ENCODE data around the gene TIMM44.

The TIMM44 gene, protein sequence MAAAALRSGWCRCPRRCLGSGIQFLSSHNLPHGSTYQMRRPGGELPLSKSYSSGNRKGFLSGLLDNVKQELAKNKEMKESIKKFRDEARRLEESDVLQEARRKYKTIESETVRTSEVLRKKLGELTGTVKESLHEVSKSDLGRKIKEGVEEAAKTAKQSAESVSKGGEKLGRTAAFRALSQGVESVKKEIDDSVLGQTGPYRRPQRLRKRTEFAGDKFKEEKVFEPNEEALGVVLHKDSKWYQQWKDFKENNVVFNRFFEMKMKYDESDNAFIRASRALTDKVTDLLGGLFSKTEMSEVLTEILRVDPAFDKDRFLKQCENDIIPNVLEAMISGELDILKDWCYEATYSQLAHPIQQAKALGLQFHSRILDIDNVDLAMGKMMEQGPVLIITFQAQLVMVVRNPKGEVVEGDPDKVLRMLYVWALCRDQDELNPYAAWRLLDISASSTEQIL

DNA sequence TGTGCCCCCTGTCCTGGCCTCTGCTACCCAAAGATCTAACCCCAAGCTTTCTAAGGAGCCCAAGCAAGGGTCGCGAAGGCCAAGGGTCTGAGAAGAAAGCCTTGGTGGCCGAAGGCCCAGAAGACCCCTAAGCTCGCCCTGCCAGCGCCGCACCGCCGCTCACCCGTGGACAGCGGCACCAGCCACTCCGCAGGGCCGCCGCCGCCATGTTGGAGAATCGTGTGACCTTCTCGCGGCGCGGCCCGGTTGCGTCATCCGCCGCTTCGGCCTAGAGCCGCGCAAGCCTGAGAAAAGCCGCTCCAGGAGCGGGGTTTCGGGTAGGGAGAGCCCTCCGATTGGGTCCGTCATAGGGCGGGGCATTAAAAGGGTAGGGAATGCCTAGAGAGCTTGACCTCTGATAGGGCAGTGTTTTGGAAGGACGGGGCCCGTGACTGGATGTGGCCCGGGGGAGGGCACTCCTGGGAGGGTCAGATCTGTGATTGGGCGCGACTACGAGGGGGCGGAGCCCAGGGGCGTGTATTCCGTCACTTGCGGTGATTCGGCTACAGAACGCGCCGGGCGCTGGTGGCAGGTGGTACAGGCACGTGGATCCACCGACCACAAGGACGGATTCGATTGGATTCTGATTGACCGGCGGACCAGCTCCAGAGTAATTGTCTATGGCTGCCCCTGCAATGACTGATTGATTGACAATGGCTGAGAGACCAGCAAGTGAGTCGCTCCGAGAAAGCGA is at the start of gene TIMM44:
Gene TIMM44, minus strand, starts transcription at position 223 of the 733 bp plus-strand sequence. Its CDS starts 15 bp downstream, at position 208.
- peak; percentile 98 for DNase-seq (ENCODE audit: low read depth, low spot score)
- H3K27ac ChIP-seq = peak within 1 kb of the TSS; percentile 83

DNA sequence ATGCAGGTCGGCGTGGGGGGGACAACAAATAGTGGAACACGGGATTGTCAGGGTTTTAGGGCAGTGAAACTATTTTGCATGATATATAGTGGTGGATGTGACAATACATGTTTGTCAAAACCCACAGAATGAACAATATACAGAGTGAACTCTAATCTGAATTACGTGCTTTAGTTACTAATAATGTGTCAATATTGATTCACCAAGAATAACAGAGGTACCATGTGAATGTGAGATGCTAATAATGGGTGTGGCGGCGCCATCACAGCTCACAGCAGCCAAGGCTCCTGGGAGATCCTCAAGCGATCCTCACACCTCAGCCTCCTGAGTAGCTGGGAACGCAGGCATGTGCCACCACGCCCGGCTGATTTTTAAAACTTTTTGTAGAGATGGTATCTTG is 49.1 kb upstream of the TIMM44 start:
- peak overlapping the region; percentile 42 for H3K27ac ChIP-seq
- peak; percentile 46 for DNase-seq (ENCODE audit: low read depth, low spot score)

DNA sequence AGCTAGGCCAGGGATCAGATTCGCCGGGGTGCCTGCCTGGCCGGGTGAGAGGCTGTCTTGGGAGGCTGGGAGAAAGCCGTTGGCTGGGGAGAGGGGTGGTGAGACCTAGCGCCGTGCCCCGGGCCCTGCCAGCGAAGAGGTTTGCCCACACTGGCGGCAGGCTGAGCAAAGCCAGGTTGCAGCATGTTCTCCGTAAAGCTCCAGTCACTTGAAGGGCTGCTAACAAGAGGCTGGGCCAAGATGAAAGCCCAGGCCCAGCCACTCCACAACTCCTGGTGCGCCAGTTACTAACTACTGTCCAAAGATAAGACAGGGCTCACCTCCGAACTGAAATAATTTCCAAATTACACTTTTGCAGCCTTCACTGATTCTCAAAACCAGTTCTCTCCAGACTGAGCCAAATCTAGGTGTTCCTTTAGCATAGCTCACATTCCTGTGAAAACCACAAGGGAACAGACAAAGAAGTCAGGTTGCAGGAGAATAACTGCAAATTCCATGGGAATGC is 45.7 kb upstream of the TIMM44 start:
- DNase-seq (ENCODE audit: low read depth, low spot score) = no peak
- peak overlapping the region; percentile 77 for H3K27ac ChIP-seq

DNA sequence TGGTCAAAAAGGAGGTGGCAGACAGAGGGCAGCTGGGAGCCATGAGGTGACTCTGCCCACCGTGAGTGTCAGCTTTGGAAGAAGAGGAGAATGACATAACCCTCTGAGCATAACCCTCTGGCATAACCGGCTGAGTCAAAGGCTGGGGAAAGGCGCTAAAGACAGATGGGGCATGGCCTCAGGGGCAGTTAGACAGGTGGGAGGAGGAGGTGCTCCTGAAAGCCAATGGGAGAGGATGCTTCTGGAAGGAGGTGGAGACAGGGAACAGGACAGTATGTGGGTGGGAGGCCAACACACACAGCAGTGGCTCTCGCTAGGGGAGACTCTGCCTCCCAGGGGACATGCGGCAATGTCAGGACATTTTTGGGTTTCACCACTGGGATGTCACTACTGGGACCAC is 44.8 kb upstream of the TIMM44 start:
- H3K27ac ChIP-seq = peak overlapping the region; percentile 77
- DNase-seq (ENCODE audit: low read depth, low spot score) = no peak

DNA sequence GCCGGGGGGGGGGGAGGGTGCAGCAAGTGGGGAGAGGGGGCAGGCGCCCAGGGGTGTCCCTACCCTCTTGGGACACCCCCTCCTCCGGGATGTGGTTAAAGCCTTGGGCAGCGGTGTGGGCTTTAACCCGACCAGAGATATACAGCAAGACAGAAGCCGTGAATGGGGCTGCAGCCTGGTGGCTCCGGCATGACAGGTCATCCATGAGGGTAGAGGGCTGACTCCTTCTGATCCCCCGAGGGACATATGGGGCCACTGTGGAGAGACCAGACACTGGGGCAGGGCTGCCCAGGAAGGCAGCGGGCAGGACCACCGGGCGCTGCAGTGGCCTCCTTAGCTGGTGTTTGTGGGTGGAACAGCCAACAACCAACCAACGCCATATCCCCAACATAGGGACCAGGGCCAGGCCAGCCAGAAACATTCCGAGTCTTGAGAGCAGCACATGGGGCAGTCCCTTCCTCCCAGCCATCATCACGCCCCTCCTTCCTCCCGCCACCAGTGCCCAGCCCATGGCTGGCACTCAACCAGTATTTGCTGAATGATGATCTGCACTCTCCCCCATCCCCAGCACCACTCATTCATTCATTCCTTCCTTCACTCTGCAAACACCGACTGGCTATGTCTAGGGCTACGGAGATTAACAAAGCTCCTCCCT is 43.8 kb upstream of the TIMM44 start:
- peak overlapping the region; percentile 36 for H3K27ac ChIP-seq
- DNase-seq (ENCODE audit: low read depth, low spot score) = no peak

DNA sequence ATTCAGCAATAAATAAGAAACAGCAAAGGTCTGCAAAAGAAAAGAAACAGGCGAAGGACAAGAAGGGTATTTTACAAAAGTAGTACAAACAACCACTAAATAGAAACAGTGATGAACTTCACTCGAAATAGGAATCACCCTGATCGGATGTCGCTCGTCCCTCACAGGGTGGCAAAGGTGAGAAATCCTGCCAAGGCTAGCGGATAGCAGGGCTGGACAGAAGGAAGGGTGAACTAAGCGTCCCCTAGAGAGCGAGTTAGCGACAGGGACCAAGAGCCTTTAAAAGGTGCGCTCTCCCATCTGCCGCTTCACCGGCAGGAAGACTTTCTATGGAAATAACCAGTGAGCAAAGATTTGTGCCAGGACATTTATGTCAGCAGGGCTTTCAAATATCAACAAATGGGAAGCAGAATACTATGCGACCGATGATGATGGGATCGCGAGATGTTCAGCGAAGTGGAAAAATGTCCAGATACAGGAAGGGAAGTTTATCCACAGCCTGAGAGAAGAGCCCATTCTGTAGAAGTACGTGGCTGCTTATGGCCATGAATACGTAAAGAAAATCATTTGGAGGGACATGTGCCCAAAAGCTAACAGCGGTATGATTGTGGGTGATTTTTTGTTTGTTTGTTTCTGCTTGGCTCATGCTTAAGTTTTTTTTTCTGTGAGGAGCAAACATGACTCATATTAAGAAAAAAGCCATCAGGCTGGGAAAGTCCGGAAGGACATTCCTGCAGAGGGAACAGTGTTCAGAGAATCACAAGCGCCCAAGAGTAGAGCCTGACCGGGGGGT is 43.1 kb upstream of the TIMM44 start:
- H3K27ac ChIP-seq = peak overlapping the region; percentile 36
- no peak for DNase-seq (ENCODE audit: low read depth, low spot score)

DNA sequence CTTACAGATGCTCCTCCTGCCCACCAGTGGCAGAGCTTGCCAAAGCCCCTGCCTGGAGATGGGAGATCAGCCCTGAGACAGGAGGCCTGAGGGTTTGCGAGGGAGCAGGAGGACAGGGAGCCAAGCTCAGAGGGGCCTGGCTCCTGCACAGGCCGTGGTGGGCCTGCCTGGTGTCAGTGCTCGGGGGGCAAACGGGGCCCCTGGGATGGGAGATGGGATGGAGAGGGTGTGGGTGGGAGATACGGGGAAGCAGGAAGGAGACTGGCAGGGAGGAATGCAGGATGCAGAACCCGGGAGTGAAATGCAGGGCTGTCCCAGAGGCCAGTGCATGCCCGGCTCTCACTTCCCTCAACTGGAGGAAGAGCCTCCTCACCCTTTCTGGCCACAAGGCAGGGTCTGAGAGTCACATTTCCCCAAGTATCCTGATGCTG is 42.0 kb upstream of the TIMM44 start:
- no peak overlapping the region for H3K27ac ChIP-seq
- no peak for DNase-seq (ENCODE audit: low read depth, low spot score)

DNA sequence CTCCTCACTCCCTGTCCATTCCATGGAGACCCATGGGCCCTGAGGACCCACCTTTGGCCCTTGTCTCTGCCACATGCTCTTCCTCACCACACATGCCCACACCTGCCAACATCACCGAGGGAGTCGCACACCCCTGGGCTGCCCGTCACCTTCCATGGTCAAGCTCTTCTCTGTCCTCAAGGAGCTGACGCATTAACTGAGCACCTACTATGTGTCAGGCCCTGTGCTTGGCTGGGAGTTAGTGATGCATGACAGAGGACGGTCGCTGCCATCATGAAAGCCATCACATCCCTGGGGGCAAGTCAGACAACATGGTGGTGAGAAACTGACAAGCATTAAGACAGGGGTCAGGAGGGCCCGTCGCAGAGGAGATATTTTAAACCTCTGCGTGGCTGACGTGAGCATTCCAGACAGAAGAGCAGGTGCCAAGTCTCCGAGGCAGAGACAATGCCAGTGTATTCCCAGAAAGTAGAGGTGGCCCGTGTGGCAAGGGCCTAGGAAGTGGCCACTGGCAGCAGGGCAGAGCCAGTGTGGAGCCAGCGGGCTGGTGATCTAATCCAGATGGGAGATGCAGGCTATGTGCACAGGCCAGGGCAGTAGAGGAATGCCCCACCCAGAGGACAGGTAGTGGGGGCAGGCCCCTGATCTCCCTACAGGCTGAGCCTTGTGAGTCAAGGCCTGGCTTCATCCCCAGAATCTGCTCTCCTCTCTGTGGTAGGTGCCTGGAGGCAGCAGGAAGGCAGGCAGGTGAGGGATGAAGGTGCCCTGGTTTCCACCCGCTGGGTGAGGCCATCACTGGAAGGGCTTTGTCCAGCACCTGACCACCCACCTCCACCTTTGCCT is 40.8 kb upstream of the TIMM44 start:
- no peak overlapping the region for H3K27ac ChIP-seq
- DNase-seq (ENCODE audit: low read depth, low spot score) = no peak

DNA sequence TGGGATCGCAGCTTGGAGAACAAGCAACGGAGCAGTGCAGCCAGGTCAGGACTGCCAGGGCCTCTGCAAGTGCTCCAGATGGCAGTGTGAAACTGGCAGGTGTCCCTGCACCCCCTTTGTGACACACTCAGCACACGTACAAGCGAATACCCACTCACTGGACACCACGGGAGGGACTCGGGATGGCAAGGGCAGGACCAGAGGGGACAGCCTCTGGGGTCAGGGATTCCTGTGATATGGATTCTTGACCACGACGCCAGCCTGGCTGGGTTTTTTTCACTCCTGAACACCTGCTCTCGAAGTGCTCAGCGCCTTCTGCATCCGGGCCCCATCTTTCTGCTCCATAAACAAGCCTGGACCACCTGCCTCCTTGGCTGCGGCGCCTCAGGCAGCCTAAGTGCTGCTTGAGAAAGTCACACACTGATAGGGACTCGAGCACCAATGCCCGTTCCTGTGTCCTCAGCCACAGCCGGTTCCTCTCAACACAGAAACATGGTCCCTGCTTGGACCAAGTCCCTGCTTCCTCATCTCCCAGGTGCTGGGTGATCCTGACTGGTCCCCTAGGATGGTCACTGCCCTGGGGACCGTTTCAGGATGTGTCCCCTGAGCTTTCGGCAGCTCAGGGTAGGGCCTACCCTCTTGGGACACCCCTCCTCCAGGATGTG is 40.0 kb upstream of the TIMM44 start:
- DNase-seq (ENCODE audit: low read depth, low spot score) = no peak
- H3K27ac ChIP-seq = no peak overlapping the region

DNA sequence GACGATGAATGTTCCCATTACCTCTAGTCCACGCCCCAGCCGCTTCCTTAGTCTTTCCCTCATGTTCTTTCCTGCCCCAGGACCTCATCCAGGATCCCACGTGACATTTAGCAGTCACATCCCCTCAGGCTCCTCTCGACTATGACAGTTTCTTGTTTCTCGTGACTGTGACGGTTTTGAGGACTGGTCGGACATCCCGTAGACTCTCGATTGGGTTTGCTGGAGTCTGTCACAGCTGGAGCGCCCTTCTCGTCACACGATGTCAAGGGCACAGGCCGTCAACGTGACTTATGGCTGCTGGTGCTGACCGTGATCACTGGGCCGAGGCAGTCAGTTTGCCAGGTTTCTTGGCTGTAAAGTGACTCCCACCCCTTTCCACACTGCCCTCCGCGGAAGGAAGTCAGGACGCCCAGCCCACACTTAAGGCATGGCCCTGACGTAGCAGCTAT is 39.2 kb upstream of the TIMM44 start:
- DNase-seq (ENCODE audit: low read depth, low spot score) = no peak
- H3K27ac ChIP-seq = no peak overlapping the region

DNA sequence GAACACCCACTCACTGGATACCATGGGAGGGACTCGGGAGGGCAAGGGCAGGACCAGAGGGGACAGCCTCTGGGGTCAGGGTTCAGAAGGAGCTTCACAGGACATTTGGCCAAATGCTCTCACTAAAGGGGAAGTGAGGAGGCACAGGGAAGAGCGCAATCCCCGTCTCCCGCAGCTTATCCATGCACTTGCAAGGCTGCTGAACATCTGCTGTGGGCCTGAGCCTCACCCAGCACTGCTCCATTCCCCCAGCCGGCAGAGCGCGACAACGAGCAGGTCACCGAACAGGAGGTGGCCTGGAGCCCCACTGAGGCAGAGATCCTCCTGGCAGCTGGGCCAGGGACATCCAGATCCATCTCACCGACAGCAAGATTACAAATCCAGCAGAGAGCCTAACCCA is 38.6 kb upstream of the TIMM44 start:
- no peak for DNase-seq (ENCODE audit: low read depth, low spot score)
- H3K27ac ChIP-seq = no peak overlapping the region

DNA sequence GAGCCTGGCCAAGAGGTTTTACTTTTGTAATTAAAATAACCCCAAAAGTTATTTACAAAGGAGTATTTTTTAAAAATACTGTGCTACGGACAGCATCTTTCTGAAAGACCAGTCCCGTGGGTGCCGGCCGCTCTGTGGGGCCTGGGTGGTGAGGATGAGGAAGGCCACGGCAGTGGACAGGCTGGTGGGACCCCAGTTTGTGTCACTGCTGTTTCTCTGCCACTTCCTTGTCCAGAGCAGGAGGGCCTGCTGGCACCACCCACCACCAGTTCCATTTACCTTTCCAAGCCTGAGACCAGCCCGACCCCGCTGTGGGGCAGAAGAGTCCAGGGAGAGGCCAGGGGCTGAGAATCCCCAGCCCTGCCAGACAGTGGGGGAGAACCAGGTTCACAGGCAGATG is 38.2 kb upstream of the TIMM44 start:
- no peak overlapping the region for H3K27ac ChIP-seq
- no peak for DNase-seq (ENCODE audit: low read depth, low spot score)

DNA sequence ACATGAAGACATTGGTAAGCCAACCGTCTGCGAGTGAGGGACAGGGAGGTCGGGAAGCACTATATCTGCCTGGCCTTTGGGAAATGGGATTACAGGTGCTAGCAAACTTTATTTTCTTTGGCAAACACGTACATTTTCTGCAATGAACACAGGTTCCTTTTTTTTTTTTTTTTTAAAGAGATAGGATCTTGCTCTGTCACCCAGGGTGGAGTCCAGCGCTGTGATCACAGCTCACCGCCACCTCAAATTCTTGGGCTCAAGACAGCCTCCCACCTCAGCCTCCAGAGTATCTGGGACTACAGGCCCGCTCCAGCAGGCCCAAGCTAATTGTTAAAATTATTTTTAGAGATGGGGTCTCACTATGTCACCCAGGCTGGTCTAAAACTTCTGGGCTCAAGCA is 37.7 kb upstream of the TIMM44 start:
- no peak for DNase-seq (ENCODE audit: low read depth, low spot score)
- H3K27ac ChIP-seq = no peak overlapping the region

DNA sequence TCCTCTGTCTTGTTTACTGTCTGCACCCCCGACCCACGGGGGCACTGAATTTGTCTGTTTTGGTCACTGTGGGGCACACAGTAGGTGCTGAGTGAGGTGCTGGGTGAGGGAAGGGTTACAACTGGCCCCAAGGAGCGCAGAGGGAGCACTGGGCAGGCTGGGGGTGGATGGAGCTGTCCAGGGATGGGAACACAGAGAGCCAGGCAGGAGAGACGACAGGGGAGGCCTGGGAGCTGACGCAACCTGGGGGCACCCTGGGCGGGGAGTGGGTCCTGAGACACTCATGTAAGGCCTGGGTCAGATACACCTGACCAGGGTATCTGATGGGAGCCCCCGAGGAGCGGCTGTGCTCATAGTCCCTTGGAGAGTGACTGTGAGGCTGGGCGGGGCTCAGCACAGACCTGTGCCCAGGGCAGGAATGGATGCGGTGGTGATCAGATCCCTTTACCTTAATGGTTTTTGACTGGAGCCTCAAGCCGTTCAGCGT is 37.2 kb upstream of the TIMM44 start:
- H3K27ac ChIP-seq = no peak overlapping the region
- DNase-seq (ENCODE audit: low read depth, low spot score) = no peak

DNA sequence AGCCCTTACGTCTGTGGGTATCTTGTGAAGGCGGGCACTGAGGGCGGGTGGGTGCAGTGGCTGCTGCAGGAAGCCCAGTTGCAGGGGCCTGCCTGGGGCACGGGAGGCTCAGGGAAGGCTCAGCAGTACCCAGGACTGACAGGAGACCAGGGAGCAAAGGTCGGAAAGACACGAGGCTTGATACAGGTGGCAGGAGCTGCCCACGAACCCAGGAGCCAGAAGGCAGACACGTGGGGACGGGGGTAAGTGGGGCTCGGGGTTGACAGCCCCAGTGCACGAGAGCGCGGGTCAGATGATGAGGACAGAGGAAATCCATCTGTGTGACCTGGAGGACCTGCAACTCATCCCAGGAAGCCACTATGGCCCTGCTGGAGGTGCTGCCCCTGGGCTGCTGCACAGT is 36.7 kb upstream of the TIMM44 start:
- H3K27ac ChIP-seq = no peak overlapping the region
- no peak for DNase-seq (ENCODE audit: low read depth, low spot score)

DNA sequence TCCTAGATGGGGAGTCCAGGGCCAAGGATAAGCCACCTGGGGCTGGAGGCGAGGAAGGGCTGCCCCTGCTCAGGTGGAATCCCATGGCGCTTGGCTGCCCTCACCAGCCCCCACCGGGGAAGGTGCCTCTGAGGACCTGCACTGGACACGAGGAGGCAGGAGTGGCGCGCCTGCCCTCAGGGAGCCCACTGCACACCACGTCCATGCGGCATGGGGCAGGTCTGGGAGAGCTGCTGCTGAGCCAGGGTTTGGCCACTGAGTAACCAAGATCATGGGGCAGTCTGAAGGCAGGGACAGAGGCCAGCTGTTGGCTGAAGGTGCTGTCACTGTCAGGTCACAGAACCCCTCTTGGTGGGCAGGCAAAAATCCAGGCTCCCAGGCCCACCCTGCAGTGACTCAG is 36.1 kb upstream of the TIMM44 start:
- no peak for DNase-seq (ENCODE audit: low read depth, low spot score)
- H3K27ac ChIP-seq = no peak overlapping the region

DNA sequence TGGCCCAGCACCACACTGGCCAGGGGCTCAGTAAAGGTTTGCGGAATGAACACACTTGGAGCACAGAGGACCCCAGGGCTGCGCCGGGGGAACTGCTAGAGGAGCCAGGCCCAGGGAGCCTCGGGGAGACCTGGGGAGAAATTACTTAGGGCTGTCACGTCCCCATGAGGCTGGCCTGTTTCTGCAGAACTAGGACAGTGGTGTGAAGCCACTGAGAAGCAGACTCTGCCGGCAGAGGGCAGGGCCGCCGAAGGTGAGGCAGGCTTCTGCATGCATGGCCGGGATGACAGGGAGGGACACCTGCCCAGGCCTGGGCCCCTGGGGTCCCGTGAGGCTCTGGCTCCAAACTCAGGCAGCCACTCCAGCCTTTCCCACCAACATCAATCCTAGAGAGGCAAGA is 35.5 kb upstream of the TIMM44 start:
- H3K27ac ChIP-seq = no peak overlapping the region

DNA sequence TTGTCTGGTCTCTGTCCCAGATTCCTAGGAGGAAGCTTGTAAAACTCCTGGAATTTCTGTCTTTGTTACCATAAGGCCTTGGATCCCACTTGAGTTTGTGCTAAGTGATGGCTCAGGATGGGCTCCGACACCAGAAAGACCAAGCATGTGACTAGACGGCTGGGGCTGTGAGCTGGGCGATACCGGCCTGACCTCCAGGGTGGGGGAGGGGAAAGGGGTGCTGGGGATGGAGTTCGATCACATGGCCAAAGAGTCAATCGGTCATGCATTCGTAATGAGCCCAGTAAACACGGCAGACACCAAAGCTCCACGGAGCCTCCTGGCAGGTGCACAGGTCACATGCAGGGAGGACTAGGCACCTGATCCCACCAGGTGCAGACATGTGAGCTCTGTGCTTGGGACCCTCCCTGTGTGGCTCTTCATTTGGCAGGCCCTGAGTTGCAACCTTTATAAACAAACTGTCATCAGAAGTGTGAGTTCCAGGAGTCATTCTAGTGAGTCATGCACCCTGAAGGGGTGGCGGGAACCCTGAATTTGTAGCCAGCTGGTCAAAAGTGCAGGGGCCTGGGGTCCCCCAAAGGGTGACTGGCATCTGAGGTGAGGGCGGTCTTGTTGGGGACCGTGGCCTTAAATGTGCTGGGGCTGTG is 34.8 kb upstream of the TIMM44 start:
- no peak for DNase-seq (ENCODE audit: low read depth, low spot score)
- H3K27ac ChIP-seq = no peak overlapping the region

More for the DNA sequence above, 35.5 kb upstream of the TIMM44 start:
- no peak for DNase-seq (ENCODE audit: low read depth, low spot score)
